ENCODE measurements around the gene CLDN11.

CLDN11 gene

GRCh38 chr3:170387950-170388349 lies 30.7 kb upstream of the CLDN11 start:
- Mint-ChIP-seq H3K27me3 (ENCODE audit: low read depth, poor library complexity) (no peaks in the 10 kb centered on the region), H3K36me3 (ENCODE audit: low read depth) (peaks cover 89% of the 10 kb centered on the region), H3K27ac (no peak overlapping the region), H3K4me1 (peaks cover 7% of the 10 kb centered on the region), H3K9me3 (peaks cover 20% of the 10 kb centered on the region), H3K4me3 (no peak overlapping the region)
- DNase-seq, result no peak
- no peak for TF ChIP-seq CTCF (IDR thresholded peaks at IDR 0.05)

- Mint-ChIP-seq H3K27me3 (ENCODE audit: low read depth, poor library complexity) (no peaks in the 10 kb centered on the region), H3K4me3 (no peak overlapping the region), H3K36me3 (ENCODE audit: low read depth) (peaks cover 59% of the 10 kb centered on the region), H3K4me1 (peaks cover 7% of the 10 kb centered on the region), H3K9me3 (peaks cover 17% of the 10 kb centered on the region), H3K27ac (no peak overlapping the region)
- TF ChIP-seq CTCF (IDR thresholded peaks at IDR 0.05), result no peak
- DNase-seq, result no peak
These were observed 27.6 kb upstream of the CLDN11 start for GRCh38 chr3:170391108-170391507.

DNA sequence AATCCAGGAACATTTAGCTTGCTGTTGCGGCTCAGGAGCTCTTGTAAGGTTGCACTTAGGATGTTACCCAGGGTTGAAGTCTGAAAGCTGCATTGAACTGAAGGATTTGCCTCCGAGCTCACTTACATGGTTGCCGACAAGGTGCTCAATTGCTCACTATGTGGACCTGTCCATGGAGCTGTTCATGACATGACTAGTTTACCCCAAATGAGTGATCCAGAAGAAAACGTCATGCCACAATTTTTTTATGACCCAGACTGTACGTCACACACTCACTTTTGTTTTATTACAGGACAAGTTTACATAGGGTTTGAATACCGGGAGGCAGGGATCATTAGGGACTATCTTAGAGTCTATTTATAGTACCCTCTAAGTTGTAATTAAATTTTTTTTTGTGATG lies 21.0 kb upstream of the CLDN11 start:
- peaks cover 25% of the 10 kb centered on the region for H3K36me3 Mint-ChIP-seq (ENCODE audit: low read depth)

DNA sequence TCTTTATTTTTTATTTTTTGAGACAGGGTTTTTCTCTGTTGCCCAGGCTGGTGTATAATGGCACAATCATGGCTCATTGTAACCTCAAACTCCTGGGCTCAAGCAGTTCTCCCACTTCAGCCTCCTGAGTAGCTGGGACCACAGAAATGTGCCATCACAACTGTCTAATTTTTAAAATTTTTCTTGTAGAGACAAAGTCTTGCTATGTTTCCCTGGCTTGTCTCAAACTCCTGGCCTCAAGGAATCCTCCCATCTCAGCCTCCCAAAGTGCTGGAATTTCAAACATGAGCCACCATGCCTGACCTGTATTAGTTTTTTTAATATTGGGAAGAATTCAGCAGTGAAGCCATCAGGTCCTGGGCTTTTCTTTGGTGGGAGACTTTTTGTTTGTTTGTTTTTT lies 13.6 kb upstream of the CLDN11 start:
- peaks cover 12% of the 10 kb centered on the region for H3K9me3 Mint-ChIP-seq
- H3K27me3 Mint-ChIP-seq (ENCODE audit: low read depth, poor library complexity), result peaks cover 3% of the 10 kb centered on the region
- TF ChIP-seq CTCF (IDR thresholded peaks at IDR 0.05), result no peak
- H3K4me3 Mint-ChIP-seq, result no peak overlapping the region
- DNase-seq, result no peak
- H3K27ac Mint-ChIP-seq, result no peak overlapping the region
- H3K4me1 Mint-ChIP-seq, result peaks cover 6% of the 10 kb centered on the region
- peaks cover 14% of the 10 kb centered on the region for H3K36me3 Mint-ChIP-seq (ENCODE audit: low read depth)

More for the DNA sequence above, 21.0 kb upstream of the CLDN11 start:
- peaks cover 9% of the 10 kb centered on the region for H3K4me1 Mint-ChIP-seq
- no peak for DNase-seq
- no peaks in the 10 kb centered on the region for H3K27me3 Mint-ChIP-seq (ENCODE audit: low read depth, poor library complexity)
- H3K4me3 Mint-ChIP-seq, result no peak overlapping the region
- no peak for TF ChIP-seq CTCF (IDR thresholded peaks at IDR 0.05)
- H3K27ac Mint-ChIP-seq, result peak overlapping the region; percentile 19
- H3K9me3 Mint-ChIP-seq, result peaks cover 8% of the 10 kb centered on the region

- peak; percentile 27 for TF ChIP-seq CTCF (IDR thresholded peaks at IDR 0.05)
- no peak for DNase-seq
- no peak overlapping the region for H3K27ac Mint-ChIP-seq
- H3K27me3 Mint-ChIP-seq (ENCODE audit: low read depth, poor library complexity), result peaks cover 3% of the 10 kb centered on the region
- H3K9me3 Mint-ChIP-seq, result no peaks in the 10 kb centered on the region
- H3K36me3 Mint-ChIP-seq (ENCODE audit: low read depth), result no peaks in the 10 kb centered on the region
- no peaks in the 10 kb centered on the region for H3K4me1 Mint-ChIP-seq
- no peak overlapping the region for H3K4me3 Mint-ChIP-seq
These were observed 8.1 kb upstream of the CLDN11 start for GRCh38 chr3:170410428-170411029.

GRCh38 chr3:170413291-170413690 lies 5.4 kb upstream of the CLDN11 start:
- TF ChIP-seq CTCF (IDR thresholded peaks at IDR 0.05), result no peak
- Mint-ChIP-seq H3K27me3 (ENCODE audit: low read depth, poor library complexity) (peaks cover 8% of the 10 kb centered on the region), H3K4me3 (no peak overlapping the region), H3K27ac (no peak overlapping the region), H3K4me1 (peaks cover 7% of the 10 kb centered on the region), H3K9me3 (peaks cover 2% of the 10 kb centered on the region), H3K36me3 (ENCODE audit: low read depth) (no peaks in the 10 kb centered on the region)
- no peak for DNase-seq
